OCI-LY7 (cell line): ENCODE measurements around the gene ITGB4. TPM values are rescaled to one million over a fixed set of nuclear protein-coding genes. Genes with fewer than 3 reads are reported as not detected.

Source experiments
- BruUV-seq: library from RNA; stranded (reverse); fragments of 400-500 nt; replicated peaks from 2 replicates; lab custom pipeline; 2021; lab: Mats Ljungman, UMichigan
- CTCF ChIA-PET: fragments of 300-600 bp; sonication (Branson Sonifier 250); formaldehyde crosslinking; loops from one replicate; lab custom pipeline; 2022; ENCODE audit warnings: antibody characterized with exemption; ENCODE audit not compliant: unreplicated experiment; lab: Charles Lee
- POLR2A ChIA-PET: fragments of 300-600 bp; sonication (Branson Sonifier 250); formaldehyde crosslinking; loops from one replicate; lab custom pipeline; 2022; ENCODE audit warnings: antibody characterized with exemption; lab: Charles Lee
- DNase-seq: peaks from one replicate; pipeline ENCODE4 v3.0.0-alpha.2; 2015; ENCODE audit warnings: low spot score
- H2AFZ ChIP-seq: fragments of 200-600 bp; sonication (generic), shearing (Covaris generic); 2 replicates; pipeline ENCODE4 v1.6.1; 2014; ENCODE audit warnings: mild to moderate bottlenecking, antibody characterized with exemption, low read length, moderate library complexity
- H3K27ac ChIP-seq: fragments of 200-600 bp; sonication (generic); 2 replicates; pipeline ENCODE4 v1.5.1; 2014; ENCODE audit warnings: mixed run types, low read depth, mild to moderate bottlenecking, moderate library complexity, low read length, inconsistent platforms; ENCODE audit not compliant: poor library complexity, severe bottlenecking
- H3K36me3 ChIP-seq: fragments of 200-600 bp; sonication (generic); 2 replicates; pipeline ENCODE4 v1.6.1; 2014; ENCODE audit warnings: mild to moderate bottlenecking, antibody characterized with exemption, low read length, moderate library complexity, mixed read lengths; ENCODE audit not compliant: insufficient read depth
- H3K4me1 ChIP-seq: fragments of 200-600 bp; sonication (generic); 2 replicates; pipeline ENCODE4 v1.5.1; 2014; ENCODE audit warnings: mild to moderate bottlenecking, low read length; ENCODE audit not compliant: insufficient read depth, poor library complexity, severe bottlenecking
- H3K4me2 ChIP-seq: fragments of 200-600 bp; sonication (generic); 2 replicates; pipeline ENCODE4 v1.6.1; 2014; ENCODE audit warnings: mild to moderate bottlenecking, low read length
- H3K4me3 ChIP-seq: fragments of 200-600 bp; sonication (generic); 2 replicates; pipeline ENCODE4 v1.5.1; 2014; ENCODE audit warnings: mild to moderate bottlenecking, low read depth, low read length; ENCODE audit not compliant: poor library complexity, severe bottlenecking
- H3K79me2 ChIP-seq: fragments of 200-600 bp; sonication (generic); 2 replicates; pipeline ENCODE4 v1.6.1; 2016; ENCODE audit warnings: low read depth, mild to moderate bottlenecking, low read length, moderate library complexity, mixed read lengths; ENCODE audit not compliant: insufficient read depth
- H3K9me2 ChIP-seq: fragments of 200-600 bp; sonication (generic); 2 replicates; pipeline ENCODE4 v1.6.1; 2016; ENCODE audit warnings: mild to moderate bottlenecking, low read length, mixed read lengths; ENCODE audit not compliant: insufficient read depth
- H3K9me3 ChIP-seq: fragments of 200-600 bp; sonication (generic); 2 replicates; pipeline ENCODE4 v1.6.1; 2014; ENCODE audit warnings: mild to moderate bottlenecking, mixed run types, low read length, mixed read lengths
- H4K20me1 ChIP-seq: fragments of 200-600 bp; sonication (generic); 2 replicates; pipeline ENCODE4 v1.6.1; 2014; ENCODE audit warnings: mild to moderate bottlenecking, antibody characterized with exemption, low read length, moderate library complexity, mixed read lengths; ENCODE audit not compliant: insufficient read depth
- CTCF ChIP-seq: fragments of 200-600 bp; sonication (generic); conservative IDR thresholded peaks from 2 replicates; pipeline ENCODE4 v1.5.1; 2014; ENCODE audit warnings: mild to moderate bottlenecking, antibody characterized with exemption, low read length, moderate library complexity, mixed read lengths
- EZH2phosphoT487 ChIP-seq: fragments of 200-600 bp; sonication (generic); IDR thresholded peaks from 2 replicates; pipeline ENCODE4 v1.6.1; 2018; ENCODE audit warnings: low read depth, borderline replicate concordance, mild to moderate bottlenecking, mixed run types, antibody characterized with exemption, low read length, moderate library complexity, mixed read lengths
- intact Hi-C: fragments of 100-400 bp; cut with micrococcal nuclease; formaldehyde crosslinking; loops from one replicate; pipeline ENCODE4 v1.10.0; 2022; ENCODE audit not compliant: unreplicated experiment
- total RNA-seq, 2 experiments: library from RNA; depleted of rRNA in 1 of 2; stranded (reverse); fragments of >200 nt in 1 of 2; shearing (Covaris generic) in 1 of 2; gene quantifications; 2 replicates each; pipeline ENCODE4 v1.2.3, GENCODE V29; 2014 to 2022

The ITGB4 gene
- total RNA-seq, 2 experiments from 2014 or later: 0.66 to 3.9 TPM

- H3K79me2 ChIP-seq: no peaks in the 10 kb centered on the region
- no peak overlapping the region for H3K27ac ChIP-seq
- H3K4me1 ChIP-seq: peaks cover 7% of the 10 kb centered on the region
- BruUV-seq: no TSS peak
- H2AFZ ChIP-seq: no peak overlapping the region
- no peak overlapping the region for H3K4me3 ChIP-seq
- no peak for DNase-seq
- POLR2A ChIA-PET: no interaction called here
- no peaks in the 10 kb centered on the region for H4K20me1 ChIP-seq
- no peaks in the 10 kb centered on the region for H3K36me3 ChIP-seq
- no peak overlapping the region for H3K4me2 ChIP-seq
- intact Hi-C loops: no loop called here
- H3K9me2 ChIP-seq: no peaks in the 10 kb centered on the region
- H3K9me3 ChIP-seq: no peaks in the 10 kb centered on the region
- TF ChIP-seq CTCF: no peak
- TF ChIP-seq EZH2phosphoT487: no peak
- CTCF ChIA-PET: interaction anchor here (0.6 kb wide), 1 partner anchor 9 kb away, joined by 3 read pairs; no protein-coding TSS in a partner anchor
Measured at GRCh38 chr17:75722542-75723095, 1.4 kb downstream of the ITGB4 start.

GRCh38 chr17:75723171-75723930, 2.1 kb downstream of the ITGB4 start:
- H3K36me3 ChIP-seq: no peaks in the 10 kb centered on the region
- H3K4me2 ChIP-seq: no peak overlapping the region
- no peak overlapping the region for H3K4me3 ChIP-seq
- intact Hi-C loops: no loop called here
- no peak for DNase-seq
- H2AFZ ChIP-seq: no peak overlapping the region
- TF ChIP-seq CTCF: no peak
- TF ChIP-seq EZH2phosphoT487: no peak
- no peaks in the 10 kb centered on the region for H3K79me2 ChIP-seq
- no peak overlapping the region for H3K27ac ChIP-seq
- no TSS peak for BruUV-seq
- no peaks in the 10 kb centered on the region for H3K9me2 ChIP-seq
- H4K20me1 ChIP-seq: no peaks in the 10 kb centered on the region
- POLR2A ChIA-PET: no interaction called here
- CTCF ChIA-PET: no interaction called here
- peaks cover 7% of the 10 kb centered on the region for H3K4me1 ChIP-seq
- no peaks in the 10 kb centered on the region for H3K9me3 ChIP-seq
